Islet of Langerhans (tissue), 1 donor: ENCODE results near the gene CRHR2.
"Not testable (repeated sequence)": the region's sequence is repeated elsewhere in the genome, so short reads cannot be mapped to it uniquely, and the experiment has no call there.

Source experiments
- FAIRE-seq: peaks from one replicate; lab custom pipeline; 2011; peaks lifted over from hg19 to GRCh38; lab: Jason Lieb, UNC

The CRHR2 gene

DNA sequence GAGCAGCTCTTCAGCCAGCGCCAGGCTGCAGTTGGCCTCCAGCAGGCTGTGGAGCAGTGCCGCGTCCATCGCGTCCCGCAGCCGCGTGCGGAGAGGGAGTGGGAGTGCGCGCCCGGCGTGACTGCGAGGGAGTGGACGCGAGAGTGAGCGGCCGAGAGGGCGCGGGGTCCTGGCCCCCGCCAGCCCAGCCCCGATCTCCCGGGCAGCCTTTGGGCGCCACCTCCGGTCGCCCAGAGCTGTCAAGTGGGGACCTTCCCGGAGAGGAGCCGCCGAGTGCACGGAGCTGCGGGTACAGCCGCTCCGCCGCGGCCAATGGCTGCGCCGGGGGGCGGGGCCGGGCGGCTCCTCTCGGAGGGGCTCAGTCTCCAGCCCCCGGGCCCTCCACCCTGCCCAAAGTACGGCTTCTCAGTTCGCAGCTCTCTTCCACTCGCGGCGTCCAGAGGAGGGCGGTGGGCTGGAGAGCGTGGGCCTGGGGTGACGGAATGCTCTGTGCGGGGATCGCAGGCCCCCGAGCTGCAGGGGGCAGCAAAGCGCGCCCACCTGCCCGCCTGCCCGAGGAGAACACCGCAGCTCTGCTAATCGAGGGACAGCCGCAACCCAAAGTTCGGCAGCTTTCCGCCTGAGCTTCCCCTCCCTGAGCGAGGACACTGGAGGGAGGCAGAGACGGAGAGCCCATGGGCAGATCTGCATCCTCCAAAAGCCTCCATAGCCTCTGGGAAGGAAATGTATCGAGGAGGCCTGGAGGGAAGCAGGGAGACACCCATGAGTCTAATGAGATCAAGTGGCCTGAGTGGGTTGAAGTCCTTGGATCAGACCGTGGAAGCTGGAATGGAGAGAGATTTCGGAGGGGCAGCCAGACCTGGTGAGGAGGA is at the start of gene CRHR2:
Gene CRHR2, minus strand, starts transcription at position 245 of the 872 bp plus-strand sequence. Its CDS starts 176 bp downstream, at position 69.
- FAIRE-seq, result no peak

GRCh38 chr7:30731581-30731980 is 49.3 kb upstream of the CRHR2 start:
- FAIRE-seq, result no peak

DNA sequence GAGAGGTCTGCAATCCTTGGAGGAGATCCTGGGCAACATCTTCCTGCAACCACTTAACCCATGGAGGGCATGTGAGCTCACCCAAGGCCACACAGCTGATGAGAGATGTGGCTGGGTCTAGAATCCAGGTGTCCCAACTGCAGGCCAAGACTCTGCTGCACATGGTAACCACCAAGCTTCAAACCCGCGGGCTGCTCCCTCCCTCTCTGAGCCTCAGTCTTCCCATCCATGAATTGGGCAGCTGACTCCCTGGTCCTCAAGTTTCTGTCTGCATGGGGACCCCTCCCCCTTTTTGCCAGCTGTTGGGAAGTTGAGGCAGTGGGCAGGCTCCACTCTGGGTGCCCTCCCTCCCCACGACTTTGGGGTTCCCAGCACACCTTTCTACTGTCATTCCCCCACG is 48.7 kb upstream of the CRHR2 start:
- no peak for FAIRE-seq

GRCh38 chr7:30730097-30730496 is 47.8 kb upstream of the CRHR2 start:
- no peak for FAIRE-seq

DNA sequence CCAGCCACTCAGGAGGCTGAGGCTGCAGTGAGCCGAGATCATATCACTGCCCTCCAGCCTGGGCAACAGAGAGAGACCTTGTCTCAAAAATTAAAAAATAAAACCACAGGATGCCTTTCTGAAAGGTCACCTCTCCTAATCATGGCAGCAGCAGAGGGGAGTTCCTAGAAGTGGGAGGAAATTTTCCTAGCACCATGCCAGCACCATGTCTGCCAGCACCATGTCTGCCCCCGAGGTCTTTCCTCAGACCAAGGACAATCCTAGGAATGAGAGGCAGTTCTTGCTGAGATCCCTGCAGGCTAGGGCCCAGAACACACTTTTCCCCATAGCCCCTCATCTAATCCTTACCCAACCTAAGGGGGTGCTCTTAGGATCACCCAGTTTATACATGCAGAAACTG is 47.4 kb upstream of the CRHR2 start:
- no peak for FAIRE-seq

GRCh38 chr7:30728591-30729100 is 46.4 kb upstream of the CRHR2 start:
- no peak for FAIRE-seq

- no peak for FAIRE-seq
Observed at GRCh38 chr7:30727061-30727945, 45.0 kb upstream of the CRHR2 start.

- FAIRE-seq, result no peak
Observed at GRCh38 chr7:30726296-30727006, 44.2 kb upstream of the CRHR2 start.

- no peak for FAIRE-seq
Observed at GRCh38 chr7:30723776-30724175, 41.5 kb upstream of the CRHR2 start.

GRCh38 chr7:30722671-30723070 is 40.4 kb upstream of the CRHR2 start:
- FAIRE-seq, result no peak

DNA sequence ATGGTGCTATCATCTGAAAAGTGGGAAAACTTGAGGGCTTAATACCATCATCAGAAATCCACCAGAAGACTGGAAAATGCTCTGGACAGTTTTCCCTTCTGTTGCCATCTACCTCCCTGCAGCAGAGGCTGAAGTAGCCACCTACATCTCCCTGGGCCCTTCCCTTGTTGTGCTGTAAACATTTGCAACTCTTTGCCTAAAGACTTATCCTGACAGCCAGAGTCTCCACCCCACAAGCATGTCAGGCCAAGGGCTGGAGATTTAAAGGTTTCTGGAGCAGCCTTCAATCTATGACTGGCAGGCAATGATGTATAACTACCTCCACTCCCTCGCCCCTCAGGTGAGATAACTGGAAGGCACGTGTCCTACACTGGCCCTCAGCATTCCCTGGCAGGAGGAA is 39.9 kb upstream of the CRHR2 start:
- no peak for FAIRE-seq

- FAIRE-seq, result no peak
Observed at GRCh38 chr7:30721211-30721610, 39.0 kb upstream of the CRHR2 start.

DNA sequence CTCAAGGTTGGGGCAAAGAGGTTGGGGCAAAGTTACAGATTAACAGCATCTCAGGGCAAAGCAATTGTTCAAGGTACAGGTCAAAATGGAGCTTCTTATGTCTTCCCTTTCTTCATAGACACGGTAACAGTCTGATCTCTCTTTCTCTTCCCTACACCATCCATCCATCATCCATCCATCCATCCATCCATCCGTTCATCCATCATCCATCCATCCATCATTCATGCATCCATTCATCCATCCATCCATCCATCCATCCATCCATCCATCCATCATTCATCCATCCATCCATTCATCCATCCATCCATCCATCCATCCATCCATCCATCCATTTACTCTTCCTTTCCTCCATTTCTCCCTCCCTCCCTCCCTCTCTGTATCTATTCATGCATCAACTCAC is 37.2 kb upstream of the CRHR2 start:
- FAIRE-seq, result not testable (repeated sequence)

DNA sequence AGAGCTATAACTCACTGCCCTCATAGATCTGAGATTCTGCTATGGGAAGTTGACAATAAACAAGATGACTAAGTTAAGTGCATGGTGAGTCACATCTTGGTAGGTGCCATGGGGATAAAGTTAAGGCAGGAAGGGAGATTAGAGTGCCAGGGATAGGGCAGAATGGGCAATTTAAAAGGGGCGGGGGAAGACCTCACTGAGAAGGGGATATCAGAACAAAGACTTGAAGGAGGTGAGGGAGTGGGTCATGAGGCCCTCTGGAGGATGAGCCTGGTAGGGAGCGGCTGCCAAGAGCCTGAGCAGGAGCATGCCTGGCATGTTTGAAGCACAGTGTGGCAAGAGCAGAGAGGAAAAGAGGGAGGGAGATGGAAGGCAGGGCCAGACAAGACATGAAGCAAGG is 34.9 kb upstream of the CRHR2 start:
- no peak for FAIRE-seq

- FAIRE-seq, result no peak
Observed at GRCh38 chr7:30714129-30714528, 31.9 kb upstream of the CRHR2 start.

DNA sequence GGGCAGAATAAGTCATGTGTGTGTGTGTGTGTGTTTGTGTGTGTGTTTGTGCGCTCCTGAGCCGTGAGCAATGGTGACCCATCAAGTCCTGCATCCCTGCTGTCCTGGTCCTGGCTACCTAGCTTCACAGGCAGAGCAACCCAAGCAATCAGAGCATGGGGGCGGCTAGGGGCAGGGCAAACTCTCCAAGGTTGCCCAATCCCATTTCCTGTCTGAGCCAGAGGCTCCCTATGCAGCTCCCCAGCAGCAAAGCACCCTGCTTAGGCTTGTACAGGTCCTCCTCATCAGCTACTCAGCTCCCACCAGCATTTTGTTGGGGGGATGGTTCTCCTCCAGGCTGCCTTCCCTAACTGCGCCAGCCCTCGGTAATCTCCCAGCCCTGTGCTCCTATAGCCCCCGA is 31.1 kb upstream of the CRHR2 start:
- no peak for FAIRE-seq

- FAIRE-seq, result no peak
Observed at GRCh38 chr7:30710669-30711068, 28.4 kb upstream of the CRHR2 start.

DNA sequence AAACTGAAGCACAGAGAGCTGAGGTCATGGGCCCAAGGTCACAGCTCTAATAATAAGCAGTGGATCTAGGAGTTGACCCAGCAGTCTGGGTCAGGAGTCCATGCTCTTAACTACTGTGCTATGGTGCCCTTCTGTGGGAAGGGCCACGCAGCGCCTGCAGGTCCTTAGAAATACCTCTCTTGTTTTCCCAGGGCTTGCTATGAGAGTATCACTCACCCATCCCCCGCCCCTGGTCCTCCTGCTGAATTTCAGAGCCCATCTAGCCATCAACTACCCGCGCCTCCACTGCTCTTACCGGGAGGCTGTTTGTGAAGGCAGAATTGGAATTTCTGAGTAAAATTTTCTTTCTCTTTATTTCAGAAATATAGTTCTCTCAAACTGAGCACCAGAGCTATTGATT is 27.3 kb upstream of the CRHR2 start:
- no peak for FAIRE-seq

DNA sequence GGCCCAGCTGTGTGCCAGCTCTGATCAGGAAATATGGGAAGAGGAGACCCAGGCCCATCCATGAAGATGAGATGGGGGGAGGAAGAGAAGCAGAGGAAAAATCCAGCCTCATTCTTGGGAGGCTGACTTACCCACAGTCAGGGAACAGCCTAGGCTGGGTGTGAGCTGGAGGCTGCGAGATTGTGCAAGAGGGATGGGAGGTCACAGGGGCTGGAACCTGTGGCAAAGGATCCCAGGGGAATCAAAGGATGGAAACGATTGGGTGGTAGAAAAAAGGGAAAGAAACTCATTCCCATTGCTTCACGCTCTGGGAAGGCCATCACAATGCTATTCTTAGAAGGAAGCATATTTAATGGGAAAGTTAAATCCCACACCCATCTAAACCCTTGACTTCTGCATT is 26.7 kb upstream of the CRHR2 start:
- no peak for FAIRE-seq

DNA sequence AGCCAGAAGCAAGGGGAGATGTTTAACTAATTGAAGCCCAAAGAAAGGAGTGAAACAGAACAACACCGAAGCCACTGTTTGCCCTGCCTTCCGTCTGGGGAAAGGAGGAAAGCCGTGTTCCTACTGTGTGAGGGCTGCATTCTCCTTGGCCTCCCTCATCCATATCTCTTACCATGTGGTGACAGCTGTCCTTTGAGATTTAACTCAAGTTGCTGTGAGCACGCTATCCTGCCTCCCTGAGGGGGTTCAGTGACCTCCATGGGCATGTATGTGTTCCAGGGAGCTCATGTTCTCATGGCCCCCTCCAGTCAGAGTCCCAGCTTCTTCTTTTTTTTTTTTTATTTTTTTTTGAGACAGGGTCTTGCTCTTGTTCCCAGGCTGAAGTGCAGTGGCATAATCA is 26.2 kb upstream of the CRHR2 start:
- no peak for FAIRE-seq

- FAIRE-seq, result no peak
Observed at GRCh38 chr7:30707391-30708357, 25.4 kb upstream of the CRHR2 start.
